ENCODE data around the gene PTPDC1. TPM values are rescaled to one million over a fixed set of nuclear protein-coding genes. Genes with fewer than 3 reads are reported as not detected.
"Not testable (repeated sequence)": the region's sequence is repeated elsewhere in the genome, so short reads cannot be mapped to it uniquely, and the experiment has no call there.

The PTPDC1 gene
- total RNA-seq, 4 donors from 2014 or later, result 5.0 to 17.1 (median 10.1) TPM

DNA sequence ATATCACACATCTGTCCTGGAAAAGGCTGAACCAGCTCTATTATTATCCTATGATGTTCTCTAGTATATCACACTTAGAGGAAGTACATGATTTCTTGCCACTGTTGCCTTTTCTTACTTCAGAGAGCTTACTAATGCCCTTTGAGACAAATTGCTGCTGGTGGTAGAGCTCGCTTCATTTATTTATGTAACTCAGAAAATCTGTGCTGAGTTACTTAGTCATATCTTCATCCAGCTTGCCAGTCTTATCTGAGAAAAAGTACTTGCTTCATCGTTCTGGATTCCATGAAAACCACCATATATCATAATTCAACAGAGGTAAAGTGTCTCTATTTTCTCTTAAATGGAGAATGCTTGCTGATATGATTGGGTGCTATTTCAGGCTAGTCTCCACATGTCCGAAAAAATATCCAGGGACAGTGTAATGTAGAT lies 26.6 kb downstream of the PTPDC1 start:
- H3K4me1 ChIP-seq, result peaks cover 3% of the 10 kb centered on the region
- no peak overlapping the region for H3K27ac ChIP-seq
- no peaks in the 10 kb centered on the region for H3K9me3 ChIP-seq
- 69% methylated on average over 3 of the region's 3 CpGs for WGBS
- H3K4me3 ChIP-seq, result no peak overlapping the region
- DNase-seq (ENCODE audit: low spot score in 2 of 2), result no peak
- TF ChIP-seq EP300 (IDR thresholded peaks at IDR 0.05) (no peak), POLR2A (IDR thresholded peaks at IDR 0.05) (no peak), POLR2AphosphoS5 (IDR thresholded peaks at IDR 0.05) (no peak)
- TF ChIP-seq, protein P1, sequence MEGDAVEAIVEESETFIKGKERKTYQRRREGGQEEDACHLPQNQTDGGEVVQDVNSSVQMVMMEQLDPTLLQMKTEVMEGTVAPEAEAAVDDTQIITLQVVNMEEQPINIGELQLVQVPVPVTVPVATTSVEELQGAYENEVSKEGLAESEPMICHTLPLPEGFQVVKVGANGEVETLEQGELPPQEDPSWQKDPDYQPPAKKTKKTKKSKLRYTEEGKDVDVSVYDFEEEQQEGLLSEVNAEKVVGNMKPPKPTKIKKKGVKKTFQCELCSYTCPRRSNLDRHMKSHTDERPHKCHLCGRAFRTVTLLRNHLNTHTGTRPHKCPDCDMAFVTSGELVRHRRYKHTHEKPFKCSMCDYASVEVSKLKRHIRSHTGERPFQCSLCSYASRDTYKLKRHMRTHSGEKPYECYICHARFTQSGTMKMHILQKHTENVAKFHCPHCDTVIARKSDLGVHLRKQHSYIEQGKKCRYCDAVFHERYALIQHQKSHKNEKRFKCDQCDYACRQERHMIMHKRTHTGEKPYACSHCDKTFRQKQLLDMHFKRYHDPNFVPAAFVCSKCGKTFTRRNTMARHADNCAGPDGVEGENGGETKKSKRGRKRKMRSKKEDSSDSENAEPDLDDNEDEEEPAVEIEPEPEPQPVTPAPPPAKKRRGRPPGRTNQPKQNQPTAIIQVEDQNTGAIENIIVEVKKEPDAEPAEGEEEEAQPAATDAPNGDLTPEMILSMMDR (IDR thresholded peaks at IDR 0.05), result no peak
- no peaks in the 10 kb centered on the region for H3K27me3 ChIP-seq
- no peaks in the 10 kb centered on the region for H3K36me3 ChIP-seq

DNA sequence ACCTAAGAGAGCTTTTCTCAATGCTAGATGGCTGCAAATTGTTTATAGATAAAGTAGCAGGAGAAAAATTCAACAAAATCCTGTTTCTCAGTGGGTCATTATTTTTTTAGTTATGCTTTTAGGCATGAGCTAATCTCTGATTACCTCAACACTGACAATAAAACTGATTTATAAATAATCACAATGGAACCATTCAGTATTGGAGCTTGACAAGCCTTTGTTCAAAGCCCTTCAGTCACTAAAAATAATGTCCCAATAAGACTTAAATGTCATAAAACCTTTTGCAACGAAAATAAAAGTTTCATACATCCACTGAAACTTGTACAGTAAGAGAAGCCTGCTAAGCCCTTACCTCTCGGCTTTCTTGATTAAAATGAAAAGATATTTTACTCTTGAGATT lies 27.2 kb downstream of the PTPDC1 start:
- no peak for DNase-seq (ENCODE audit: low spot score in 2 of 2)
- 57% methylated on average over 2 of the region's 2 CpGs for WGBS
- H3K27me3 ChIP-seq, result no peaks in the 10 kb centered on the region
- TF ChIP-seq POLR2A (IDR thresholded peaks at IDR 0.05) (no peak), POLR2AphosphoS5 (IDR thresholded peaks at IDR 0.05) (no peak), EP300 (IDR thresholded peaks at IDR 0.05) (no peak)
- TF ChIP-seq, protein P1 (IDR thresholded peaks at IDR 0.05), result no peak
- no peak overlapping the region for H3K4me3 ChIP-seq
- peaks cover 3% of the 10 kb centered on the region for H3K4me1 ChIP-seq
- H3K9me3 ChIP-seq, result no peaks in the 10 kb centered on the region
- no peak overlapping the region for H3K27ac ChIP-seq
- H3K36me3 ChIP-seq, result no peaks in the 10 kb centered on the region

DNA sequence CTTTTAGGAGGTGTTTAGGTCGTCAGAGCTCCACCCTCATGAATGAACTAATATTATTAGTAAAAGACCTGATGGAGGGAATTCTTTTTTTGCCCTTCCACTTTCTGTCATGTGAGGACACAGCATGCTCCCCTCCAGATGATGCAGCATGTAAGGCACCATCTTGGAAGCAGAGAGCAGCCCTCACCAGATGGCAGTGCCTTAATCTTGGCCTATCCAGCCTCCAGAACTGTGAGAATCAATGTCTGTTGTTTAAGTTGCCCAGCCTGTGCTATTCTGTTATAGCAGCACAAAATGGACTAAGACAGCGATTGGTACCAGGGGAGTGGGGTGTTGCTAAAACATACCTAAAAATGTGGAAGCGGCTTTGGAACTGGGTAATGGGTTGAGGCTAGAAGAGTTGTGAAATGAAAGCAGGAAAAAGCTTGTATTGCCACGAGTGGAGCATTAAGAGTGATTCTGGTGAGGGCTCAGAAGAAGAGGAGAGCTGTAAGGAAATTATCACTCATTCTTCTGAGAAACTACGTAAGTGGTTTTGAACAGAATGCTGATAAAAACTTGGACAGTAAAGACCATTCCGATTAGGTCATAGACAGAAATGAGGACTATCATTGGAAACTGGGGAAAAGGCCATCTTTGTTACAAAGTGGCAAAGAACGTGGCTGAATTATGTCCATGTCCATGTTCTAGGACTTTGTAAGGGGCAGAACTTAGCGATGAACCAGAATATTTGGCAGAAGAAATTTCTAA lies 28.6 kb downstream of the PTPDC1 start:
- Histone ChIP-seq H3K9me3 (no peaks in the 10 kb centered on the region), H3K27me3 (no peaks in the 10 kb centered on the region), H3K27ac (no peak overlapping the region), H3K4me1 (peaks cover 3% of the 10 kb centered on the region), H3K36me3 (no peaks in the 10 kb centered on the region), H3K4me3 (no peak overlapping the region)
- no peak for DNase-seq (ENCODE audit: low spot score in 2 of 2)
- 91% methylated on average over 8 of the region's 8 CpGs for WGBS
- no peak for TF ChIP-seq EP300 (IDR thresholded peaks at IDR 0.05)

DNA sequence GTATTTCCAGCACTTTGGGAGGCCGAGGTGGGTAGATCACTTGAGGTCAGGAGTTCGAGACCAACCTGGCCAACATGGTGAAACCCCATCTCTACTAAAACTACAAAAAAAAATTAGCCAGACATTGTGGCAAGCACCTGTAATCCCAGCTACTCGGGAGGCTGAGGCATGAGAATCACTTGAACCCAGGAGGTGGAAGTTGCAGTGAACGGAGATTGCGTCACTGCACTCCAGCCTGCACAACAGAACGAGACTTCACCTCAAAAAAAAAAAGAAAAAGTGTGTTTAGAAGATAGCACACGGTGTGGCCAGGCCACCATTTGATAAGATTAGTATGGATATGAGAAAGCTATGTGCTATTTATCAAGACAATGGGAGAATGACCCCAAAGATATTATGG lies 35.8 kb downstream of the PTPDC1 start:
- H3K9me3 ChIP-seq; H3K4me3 ChIP-seq; H3K4me1 ChIP-seq; H3K27me3 ChIP-seq; H3K36me3 ChIP-seq; DNase-seq (ENCODE audit: low spot score in 2 of 2); H3K27ac ChIP-seq: not testable (repeated sequence)
- 90% methylated on average over 7 of the region's 7 CpGs for WGBS

DNA sequence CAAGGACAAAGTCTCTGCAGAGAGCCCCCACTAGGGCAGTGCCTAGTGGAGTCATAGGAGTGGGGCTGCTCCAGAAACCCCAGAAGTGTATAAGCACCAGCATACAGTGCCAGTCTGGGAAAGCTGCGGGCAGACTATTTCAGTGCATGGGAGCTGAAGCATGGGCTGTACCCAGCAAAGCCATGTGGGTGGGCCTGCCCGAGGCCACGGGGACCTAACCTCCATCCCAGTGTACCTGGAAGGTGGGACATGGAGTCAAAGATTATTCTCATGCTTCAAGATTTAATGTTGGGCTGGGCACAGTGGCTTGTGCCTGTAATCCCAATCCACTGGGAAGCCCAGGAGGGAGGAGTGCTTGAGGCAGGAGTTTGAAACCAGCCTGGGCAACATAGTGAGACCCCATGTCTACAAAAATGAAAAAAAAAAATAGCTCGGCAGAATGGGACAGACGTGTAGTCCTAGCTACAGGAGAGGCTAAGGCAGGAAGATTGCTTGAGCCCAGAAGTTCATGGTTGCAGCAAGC lies 36.7 kb downstream of the PTPDC1 start:
- Histone ChIP-seq H3K36me3 (no peaks in the 10 kb centered on the region), H3K9me3 (no peaks in the 10 kb centered on the region), H3K27ac (no peak overlapping the region), H3K27me3 (no peaks in the 10 kb centered on the region), H3K4me3 (no peak overlapping the region), H3K4me1 (no peaks in the 10 kb centered on the region)
- TF ChIP-seq EP300 (IDR thresholded peaks at IDR 0.05) (no peak), POLR2A (IDR thresholded peaks at IDR 0.05) (no peak), POLR2AphosphoS5 (IDR thresholded peaks at IDR 0.05) (no peak)
- TF ChIP-seq, protein P1 (IDR thresholded peaks at IDR 0.05), result no peak
- DNase-seq (ENCODE audit: low spot score in 2 of 2), result no peak
- WGBS, result 94% methylated on average over 2 of the region's 5 CpGs

DNA sequence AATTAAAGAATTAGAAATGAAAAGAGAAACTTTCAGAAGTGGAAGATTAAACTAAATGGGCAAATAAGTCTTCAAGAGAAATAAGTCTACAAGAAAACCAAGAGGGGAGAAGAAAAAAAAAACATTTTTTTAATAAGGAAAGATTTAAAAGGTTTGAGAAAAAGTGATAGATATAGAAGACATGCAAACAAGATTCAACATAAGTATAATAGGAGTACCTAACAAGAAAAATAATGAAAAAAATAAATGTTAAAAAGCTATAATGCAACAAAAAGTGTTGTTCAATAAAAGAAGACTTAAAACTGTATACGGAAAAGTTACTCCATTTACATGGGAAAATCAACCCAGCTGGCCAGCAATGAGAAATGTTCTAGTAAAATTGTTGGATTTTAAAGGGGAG lies 42.6 kb downstream of the PTPDC1 start:
- H3K27ac ChIP-seq, result no peak overlapping the region
- TF ChIP-seq, protein P1 (IDR thresholded peaks at IDR 0.05), result no peak
- TF ChIP-seq POLR2A (IDR thresholded peaks at IDR 0.05), result no peak
- TF ChIP-seq POLR2AphosphoS5 (IDR thresholded peaks at IDR 0.05), result no peak
- no peak for TF ChIP-seq EP300 (IDR thresholded peaks at IDR 0.05)
- H3K27me3 ChIP-seq, result no peaks in the 10 kb centered on the region
- WGBS, result 100% methylated on average over 1 of the region's 1 CpG
- H3K4me1 ChIP-seq, result no peaks in the 10 kb centered on the region
- H3K36me3 ChIP-seq, result no peaks in the 10 kb centered on the region
- peaks cover 19% of the 10 kb centered on the region for H3K9me3 ChIP-seq
- DNase-seq (ENCODE audit: low spot score in 2 of 2), result no peak
- no peak overlapping the region for H3K4me3 ChIP-seq
